DMS153 treated with DMSO at 0.1 percent for 48 hours (cell line): Measurements from ENCODE around the gene HJV.

Experiments used
- DNase-seq: peaks from one replicate; lab custom pipeline; 2025; ENCODE audit not compliant: unreplicated experiment; lab: John Stamatoyannopoulos, UW

The HJV gene

DNA sequence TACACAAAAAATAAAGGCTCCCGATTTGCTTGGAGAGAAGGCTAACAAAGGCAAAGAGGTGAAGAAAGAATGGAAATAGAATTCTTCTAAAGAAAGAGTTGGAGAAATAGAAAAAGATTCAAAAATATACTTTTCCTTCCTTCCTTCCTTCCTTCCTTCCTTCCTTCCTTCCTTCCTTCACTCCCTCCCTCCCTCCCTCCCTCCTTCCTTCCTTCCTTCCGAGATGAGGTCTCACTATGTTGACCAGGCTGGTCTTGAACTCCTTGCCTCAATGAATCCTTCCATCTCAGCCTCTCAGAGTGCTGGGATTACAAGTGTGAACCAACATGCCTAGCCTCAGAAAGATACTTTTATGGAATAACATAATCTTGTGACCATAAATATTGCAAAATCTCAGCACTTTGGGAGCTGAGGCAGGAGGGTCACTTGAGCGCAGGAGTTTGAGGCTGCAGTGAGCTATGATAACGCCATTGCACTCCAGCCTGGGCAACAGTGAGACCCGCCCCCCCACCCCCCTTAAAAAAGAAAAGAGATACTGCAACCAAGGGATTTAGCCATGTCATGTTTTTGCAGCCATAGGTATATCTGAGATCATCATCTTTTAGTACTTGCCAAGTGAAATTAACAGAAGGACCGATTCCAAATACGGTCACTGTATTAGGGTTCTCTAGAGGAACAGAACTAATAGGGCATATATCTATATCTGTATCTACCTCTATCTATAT is 1.0 kb upstream of the HJV start:
- no peak for DNase-seq

- no peak for DNase-seq
These were observed 487 bp downstream of the HJV start for GRCh38 chr1:146021050-146021445.

DNA sequence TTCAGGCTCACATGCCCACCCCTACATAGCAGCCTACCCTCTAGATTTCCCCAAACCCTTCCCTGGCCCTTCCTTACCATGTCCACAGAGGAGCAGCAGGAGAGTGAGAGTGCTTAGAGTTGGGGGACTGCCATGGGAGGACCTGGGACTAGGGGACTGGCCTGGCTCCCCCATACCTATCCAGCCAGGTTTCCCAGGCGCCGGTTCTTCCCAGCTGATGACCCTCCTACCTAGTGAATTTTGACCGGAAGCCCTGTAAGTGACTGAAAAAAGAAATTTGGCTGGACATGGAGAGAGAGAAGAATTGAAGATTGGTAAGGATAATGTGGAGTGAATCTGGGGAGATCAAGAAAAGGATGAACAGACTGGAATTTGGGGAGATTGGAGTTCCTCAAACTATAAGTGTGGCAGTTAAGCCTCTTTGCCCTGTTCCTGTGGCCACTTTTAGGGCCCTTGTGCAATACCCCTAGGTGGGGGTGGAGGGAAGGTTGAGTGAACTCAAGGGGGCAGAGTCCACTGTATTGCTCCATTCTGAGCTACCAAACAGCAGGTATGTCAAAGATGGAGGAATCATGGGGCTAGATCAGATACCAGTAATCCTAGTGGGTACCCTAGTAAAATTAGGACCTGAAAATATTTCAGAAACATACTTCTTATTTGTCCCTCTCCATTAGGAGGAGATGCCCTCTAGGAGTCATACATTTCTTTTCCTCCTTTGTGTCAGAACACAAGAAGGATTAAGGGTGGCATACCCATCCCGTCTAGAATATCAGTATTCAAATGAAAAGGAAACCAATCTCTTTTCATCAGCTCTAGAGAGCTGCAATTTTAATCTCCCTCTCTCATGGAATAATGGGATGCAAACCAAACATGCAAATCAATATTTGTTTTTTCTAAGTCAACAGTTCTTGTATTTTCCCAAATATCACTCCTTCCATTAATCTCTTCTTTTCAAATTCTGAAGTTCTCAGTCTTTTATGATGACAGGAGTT is 1.2 kb downstream of the HJV start:
- DNase-seq: no peak

GRCh38 chr1:146019231-146020057 is 2.1 kb downstream of the HJV start:
- no peak for DNase-seq

GRCh38 chr1:146016891-146017290 is 4.6 kb downstream of the HJV start:
- DNase-seq: no peak

- no peak for DNase-seq
These were observed 8.0 kb downstream of the HJV start for GRCh38 chr1:146013559-146013922.

DNA sequence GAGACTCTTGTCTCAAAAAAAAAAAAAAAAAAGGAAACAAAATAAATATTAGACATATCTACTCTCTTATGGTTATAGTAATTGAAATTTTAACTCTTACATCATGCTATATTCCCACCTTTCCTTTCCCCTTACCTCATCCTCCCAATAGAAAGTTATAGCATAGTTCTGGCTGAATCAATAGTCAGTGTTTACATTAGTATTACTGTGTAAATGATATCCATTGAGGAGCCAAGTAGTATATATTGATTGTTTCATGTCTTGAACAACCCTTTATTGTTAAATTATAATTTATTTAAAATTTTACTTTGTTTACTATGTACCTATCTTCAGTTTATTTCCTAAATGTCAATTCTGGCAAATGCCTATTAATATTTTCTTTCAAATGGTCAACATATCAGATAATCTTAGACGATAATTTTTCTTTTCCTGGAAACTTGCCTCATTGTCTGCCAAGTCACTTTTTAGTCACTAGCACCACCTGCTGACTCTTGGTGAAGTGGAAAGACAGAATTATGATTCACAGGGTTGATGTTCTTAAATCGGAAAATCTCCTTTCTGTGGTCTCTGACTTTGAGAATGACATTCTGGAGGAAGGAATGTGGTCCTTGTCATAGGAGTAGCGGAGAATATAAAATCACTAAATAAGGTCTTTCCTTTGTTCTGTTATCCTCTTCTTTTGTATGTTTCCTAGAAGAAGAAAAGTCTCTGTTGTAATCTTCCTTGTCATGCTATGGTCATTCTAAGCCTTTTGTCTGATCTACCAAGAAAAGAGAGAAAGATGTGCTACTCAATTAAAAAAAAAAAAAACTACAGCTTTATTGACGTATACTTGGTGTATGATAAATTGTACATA is 8.6 kb downstream of the HJV start:
- peak; percentile 82 for DNase-seq

GRCh38 chr1:146010126-146010738 is 11.3 kb downstream of the HJV start:
- DNase-seq: no peak

GRCh38 chr1:146007489-146008133 is 13.9 kb downstream of the HJV start:
- DNase-seq: no peak

DNA sequence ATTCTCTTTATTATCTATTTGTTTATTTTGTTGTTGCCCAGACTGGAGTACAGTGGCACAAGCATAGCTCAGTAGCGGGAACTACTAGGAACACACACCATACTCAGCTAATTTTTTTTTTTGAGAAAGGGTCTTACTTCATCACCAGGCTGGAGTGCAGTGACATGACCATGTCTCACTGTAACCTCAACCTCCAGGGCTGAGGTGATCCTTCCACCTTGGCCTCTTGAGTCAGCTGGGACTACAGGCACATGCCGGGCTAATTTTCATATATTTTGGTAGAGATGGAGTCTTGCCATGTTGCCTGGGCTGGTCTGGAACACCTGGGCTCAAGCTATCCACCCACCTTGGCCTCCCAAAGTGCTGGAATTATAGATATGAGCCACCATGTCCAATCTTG is 19.8 kb downstream of the HJV start:
- DNase-seq: no peak

DNA sequence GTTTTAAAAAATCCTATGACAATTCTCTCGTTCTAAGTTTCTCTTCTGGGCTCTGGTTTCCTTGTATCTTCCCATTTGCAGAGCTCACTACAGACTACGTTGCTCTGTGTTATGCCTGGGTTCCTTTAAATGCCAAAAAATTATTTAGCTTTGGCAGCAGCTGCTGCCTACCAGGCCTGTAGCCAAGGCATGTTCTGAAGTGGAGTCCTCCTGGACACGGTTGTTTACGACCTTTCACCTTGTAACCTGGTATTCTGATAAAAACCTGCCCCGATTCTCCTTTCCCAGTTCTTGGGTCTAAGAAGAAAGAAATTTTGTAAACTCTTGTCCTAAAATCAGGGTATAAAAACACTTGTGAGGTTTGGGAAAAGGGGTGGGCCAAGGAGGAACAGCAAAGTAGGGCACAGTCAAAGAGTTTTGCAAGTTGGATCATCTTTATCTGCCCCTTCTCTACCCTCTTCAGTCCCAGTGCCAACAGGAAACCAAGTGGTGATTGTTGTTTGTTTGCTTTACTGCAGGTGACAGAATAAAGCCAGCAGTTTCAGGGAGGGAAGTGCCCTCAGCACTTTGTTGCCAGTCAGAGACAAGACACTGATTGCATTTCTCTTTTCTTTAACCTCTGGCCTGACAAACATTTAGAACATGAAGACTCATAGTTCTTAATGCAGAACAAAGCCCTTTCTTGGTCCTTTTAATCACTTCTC is 22.1 kb downstream of the HJV start:
- DNase-seq: peak; percentile 91

DNA sequence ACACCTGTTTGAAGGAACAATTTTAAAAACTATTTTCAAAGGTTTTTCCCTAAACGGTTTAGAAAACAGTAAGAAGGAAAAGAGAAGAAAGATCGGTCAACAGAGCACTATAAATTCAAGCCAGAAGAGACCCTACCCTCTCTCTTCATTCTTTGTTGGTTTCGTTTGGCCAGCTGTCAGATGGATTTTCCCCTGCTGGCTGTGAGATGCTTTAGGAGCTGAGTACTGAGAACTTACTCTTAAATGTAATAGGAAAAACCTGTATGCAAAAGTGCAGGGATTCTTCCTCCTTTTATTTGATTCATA is 23.9 kb downstream of the HJV start:
- peak; percentile 53 for DNase-seq

DNA sequence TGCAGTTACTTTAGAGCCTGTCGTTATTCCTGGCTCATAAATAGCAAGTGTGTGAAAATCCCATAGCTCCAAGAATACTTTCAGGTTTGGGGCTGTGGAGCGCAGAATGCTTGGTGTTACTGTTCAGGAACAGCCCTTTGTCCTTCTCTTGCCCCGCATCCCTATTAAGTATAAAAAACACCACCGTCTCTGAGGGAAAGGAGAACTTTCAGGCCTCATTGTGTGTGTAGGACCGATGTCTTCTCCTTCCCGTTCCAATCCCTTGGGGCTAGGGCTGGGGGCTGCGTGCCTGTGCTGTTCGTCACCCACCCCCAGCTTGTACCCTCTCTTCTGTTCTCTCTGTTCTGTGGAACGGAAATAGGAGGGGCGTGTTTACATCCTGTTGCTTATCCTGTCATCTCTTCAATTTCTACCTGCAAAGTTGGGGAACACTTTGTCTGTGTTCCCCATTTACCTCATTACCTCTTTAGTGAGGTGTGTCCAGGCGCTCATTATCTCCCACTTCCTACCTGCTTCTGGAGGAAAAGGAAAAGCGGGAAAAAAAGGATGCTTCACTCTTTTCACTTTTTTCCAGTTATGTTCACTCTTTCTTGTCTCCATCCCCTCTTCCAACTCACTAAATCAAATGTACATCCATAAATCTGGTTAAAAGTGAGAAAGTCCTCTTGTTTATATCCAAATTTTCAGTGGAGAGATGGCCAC is 24.4 kb downstream of the HJV start:
- peak; percentile 55 for DNase-seq

GRCh38 chr1:145996433-145997015 is 25.0 kb downstream of the HJV start, which contains the start of gene TXNIP:
Gene TXNIP (minus strand): TSS chr1:145996579. CDS start chr1:145996266, 313 bp downstream.
- peak; percentile 99 for DNase-seq

GRCh38 chr1:145995964-145996432 is 25.5 kb downstream of the HJV start:
- DNase-seq: no peak

- DNase-seq: no peak
These were observed 26.2 kb downstream of the HJV start for GRCh38 chr1:145995148-145995881.
